MM.1S (cell line): ENCODE results near the gene MRPL51.

Experiments used
- DNase-seq: peaks from one replicate; pipeline ENCODE4 v3.0.0-alpha.2; 2015
- H2AFZ ChIP-seq: fragments of 300-600 bp; sonication (generic); 2 replicates; pipeline ENCODE4 v1.6.0; 2016; ENCODE audit warnings: antibody characterized with exemption, low read length
- H3F3A ChIP-seq: fragments of 300-600 bp; sonication (generic); 2 replicates; pipeline ENCODE4 v1.6.1; 2016; ENCODE audit warnings: mild to moderate bottlenecking, antibody characterized with exemption, low read length, moderate library complexity, mixed read lengths; ENCODE audit not compliant: insufficient read depth
- H3K27ac ChIP-seq: fragments of 300-600 bp; sonication (generic); 2 replicates; pipeline ENCODE4 v1.5.1; 2016; ENCODE audit warnings: mild to moderate bottlenecking, low read length
- H3K27me3 ChIP-seq: fragments of 300-600 bp; sonication (generic); replicated peaks from 2 replicates; pipeline ENCODE4 v1.6.0; 2016; ENCODE audit warnings: low read length; ENCODE audit not compliant: insufficient read depth
- H3K36me3 ChIP-seq: fragments of 300-600 bp; sonication (generic); replicated peaks from 2 replicates; pipeline ENCODE4 v1.6.1; 2016; ENCODE audit warnings: mild to moderate bottlenecking, low read length, mixed read lengths; ENCODE audit not compliant: insufficient read depth
- H3K4me1 ChIP-seq: fragments of 300-600 bp; sonication (generic); 2 replicates; pipeline ENCODE4 v1.6.1; 2016; ENCODE audit warnings: low read length, mixed read lengths
- H3K4me2 ChIP-seq: fragments of 300-600 bp; sonication (generic); 2 replicates; pipeline ENCODE4 v1.6.0; 2016; ENCODE audit warnings: low read depth, low read length
- H3K4me3 ChIP-seq: fragments of 300-600 bp; sonication (generic); 2 replicates; pipeline ENCODE4 v1.5.1; 2016; ENCODE audit warnings: low read length, mixed read lengths
- H3K79me2 ChIP-seq: fragments of 300-600 bp; sonication (generic); 2 replicates; pipeline ENCODE4 v1.6.1; 2016; ENCODE audit warnings: mixed run types, low read length, mixed read lengths
- H3K9ac ChIP-seq: fragments of 300-600 bp; sonication (generic); 2 replicates; pipeline ENCODE4 v1.6.1; 2016; ENCODE audit warnings: low read length, mixed read lengths
- H3K9me2 ChIP-seq: fragments of 300-600 bp; sonication (generic); replicated peaks from 2 replicates; pipeline ENCODE4 v1.6.1; 2016; ENCODE audit warnings: mild to moderate bottlenecking, low read length, mixed read lengths; ENCODE audit not compliant: insufficient read depth
- H3K9me3 ChIP-seq: fragments of 300-600 bp; sonication (generic); replicated peaks from 2 replicates; pipeline ENCODE4 v1.6.1; 2016; ENCODE audit warnings: mild to moderate bottlenecking, low read length, mixed read lengths; ENCODE audit not compliant: insufficient read depth
- H4K20me1 ChIP-seq: fragments of 300-600 bp; sonication (generic); 2 replicates; pipeline ENCODE4 v1.6.1; 2016; ENCODE audit warnings: mild to moderate bottlenecking, low read length, moderate library complexity, mixed read lengths; ENCODE audit not compliant: insufficient read depth
- CTCF ChIP-seq: fragments of 300-600 bp; sonication (generic); IDR thresholded peaks from 2 replicates; pipeline ENCODE4 v1.5.1; 2016; ENCODE audit warnings: antibody characterized with exemption, low read length, mixed read lengths
- EZH2 ChIP-seq: fragments of 300-600 bp; sonication (generic); optimal IDR thresholded peaks from 2 replicates; pipeline ENCODE3; 2017; ENCODE audit warnings: low read depth, mild to moderate bottlenecking, antibody characterized with exemption, low read length, mixed read lengths
- EZH2phosphoT487 ChIP-seq: fragments of 300-600 bp; sonication (generic); IDR thresholded peaks from 2 replicates; pipeline ENCODE4 v1.6.1; 2018; ENCODE audit warnings: antibody characterized with exemption, low read length

MRPL51 gene

GRCh38 chr12:6461401-6462233 is 31.4 kb downstream of the MRPL51 start:
- peak; percentile 87 for DNase-seq
- peaks cover 64% of the 10 kb centered on the region for H3K79me2 ChIP-seq
- no peaks in the 10 kb centered on the region for H3K9me2 ChIP-seq
- peaks cover 32% of the 10 kb centered on the region for H3K4me1 ChIP-seq
- no peak for TF ChIP-seq CTCF
- no peak for TF ChIP-seq EZH2phosphoT487
- TF ChIP-seq EZH2, result no peak
- peak overlapping the region; percentile 91 for H3K4me2 ChIP-seq
- no peaks in the 10 kb centered on the region for H3K27me3 ChIP-seq
- peak overlapping the region; percentile 63 for H3K9ac ChIP-seq
- H3F3A ChIP-seq, result peaks cover 34% of the 10 kb centered on the region
- no peaks in the 10 kb centered on the region for H3K9me3 ChIP-seq
- peak overlapping the region; percentile 93 for H3K27ac ChIP-seq
- peak overlapping the region; percentile 2; the same call in 1 of the 2 replicates for H2AFZ ChIP-seq
- peaks cover 15% of the 10 kb centered on the region for H3K36me3 ChIP-seq
- H4K20me1 ChIP-seq, result no peaks in the 10 kb centered on the region
- H3K4me3 ChIP-seq, result peak overlapping the region; percentile 50

GRCh38 chr12:6460751-6461371 is 32.2 kb downstream of the MRPL51 start:
- peaks cover 32% of the 10 kb centered on the region for H3K4me1 ChIP-seq

DNA sequence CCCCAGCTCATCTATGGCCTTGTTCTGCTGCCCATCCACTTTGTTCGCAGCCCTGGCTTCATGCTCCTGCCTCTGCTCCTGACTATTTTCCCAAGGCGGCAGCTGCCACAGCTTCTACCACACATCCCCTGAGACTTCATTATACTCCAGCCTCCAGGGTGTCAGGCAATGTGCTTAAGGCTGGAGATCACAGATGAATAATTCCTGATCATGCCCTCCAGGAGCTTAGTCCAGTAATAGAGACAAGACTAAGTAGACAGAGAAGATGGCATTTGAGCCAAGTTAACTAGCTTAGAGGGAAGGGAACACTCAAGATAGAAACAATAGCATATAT is 34.1 kb downstream of the MRPL51 start:
- Histone ChIP-seq H3K79me2 (peaks cover 55% of the 10 kb centered on the region), H3K4me2 (no peak overlapping the region), H3K9me2 (no peaks in the 10 kb centered on the region), H3K4me1 (peaks cover 32% of the 10 kb centered on the region), H3F3A (peaks cover 39% of the 10 kb centered on the region), H3K36me3 (peaks cover 19% of the 10 kb centered on the region), H3K27ac (no peak overlapping the region), H3K9ac (no peak overlapping the region), H3K9me3 (no peaks in the 10 kb centered on the region), H2AFZ (no peak overlapping the region), H3K4me3 (no peak overlapping the region), H3K27me3 (no peaks in the 10 kb centered on the region), H4K20me1 (no peaks in the 10 kb centered on the region)
- no peak for DNase-seq
- no peak for TF ChIP-seq EZH2

More at GRCh38 chr12:6460751-6461371, 32.2 kb downstream of the MRPL51 start:
- H3K27ac ChIP-seq, result peak overlapping the region; percentile 93
- no peaks in the 10 kb centered on the region for H3K27me3 ChIP-seq
- H2AFZ ChIP-seq, result peak overlapping the region; percentile 2; the same call in 1 of the 2 replicates
- H3F3A ChIP-seq, result peaks cover 34% of the 10 kb centered on the region
- H3K9ac ChIP-seq, result peak overlapping the region; percentile 63
- H3K4me3 ChIP-seq, result peak overlapping the region; percentile 50
- TF ChIP-seq EZH2, result no peak
- no peak for TF ChIP-seq EZH2phosphoT487
- TF ChIP-seq CTCF, result no peak
- H4K20me1 ChIP-seq, result no peaks in the 10 kb centered on the region
- peaks cover 56% of the 10 kb centered on the region for H3K79me2 ChIP-seq
- peak overlapping the region; percentile 91 for H3K4me2 ChIP-seq
- no peaks in the 10 kb centered on the region for H3K9me2 ChIP-seq
- peaks cover 15% of the 10 kb centered on the region for H3K36me3 ChIP-seq
- peak; percentile 88 for DNase-seq
- no peaks in the 10 kb centered on the region for H3K9me3 ChIP-seq
